Naive thymus-derived CD8-positive, alpha-beta T cell (primary cell): ENCODE results near the gene GBE1. TPM values are rescaled to one million over a fixed set of nuclear protein-coding genes. Genes with fewer than 3 reads are reported as not detected.
A peak's percentile ranks its signal among the peaks of the same experiment; 100 is the strongest.

ENCODE experiments used
- ATAC-seq, 2 donors: fragments of 150-1000 bp; cut with Tn5 transposase in 1 of 2; sonication (Bioruptor Pico), chemical (Tn5 transposase) in 1 of 2; 1 replicate in 1 of 2; 2 replicates in 1 of 2; pipeline ENCODE4 v1.10.0; 2021; ENCODE audit warnings: mild to moderate bottlenecking in 2 of 2, moderate library complexity in 2 of 2
- POLR2A ChIA-PET: fragments of 350-600 bp; sonication (Branson Sonifier 250); formaldehyde crosslinking; loops from one replicate; lab custom pipeline; 2021; ENCODE audit warnings: antibody characterized with exemption; lab: Charles Lee
- DNase-seq, 10 donors: peaks; one replicate each; pipeline versions ENCODE4 v3.0.0 to v3.0.0-alpha.2; 2020 to 2022
- H3K27ac Mint-ChIP-seq, 10 donors: one replicate each; pipeline ENCODE4 v1.8.0; 2020 to 2022; ENCODE audit warnings: mild to moderate bottlenecking in 10 of 10, mixed read lengths in 10 of 10, moderate library complexity in 4 of 10, inconsistent platforms in 1 of 10
- H3K27me3 Mint-ChIP-seq, 5 donors: one replicate each; pipeline ENCODE4 v1.8.0; 2021 to 2022; ENCODE audit warnings: mixed read lengths in 5 of 5
- H3K36me3 Mint-ChIP-seq, 3 donors: one replicate each; pipeline ENCODE4 v1.8.0; 2020 to 2022; ENCODE audit warnings: mixed read lengths in 3 of 3, mild to moderate bottlenecking in 2 of 3, inconsistent platforms in 1 of 3
- H3K4me1 Mint-ChIP-seq, 4 donors: one replicate each; pipeline ENCODE4 v1.8.0; 2021 to 2022; ENCODE audit warnings: mixed read lengths in 4 of 4
- H3K4me3 Mint-ChIP-seq, 10 donors: one replicate each; pipeline ENCODE4 v1.8.0; 2020 to 2022; ENCODE audit warnings: mild to moderate bottlenecking in 10 of 10, mixed read lengths in 10 of 10, moderate library complexity in 6 of 10, inconsistent platforms in 1 of 10
- H3K9me3 Mint-ChIP-seq, 9 donors: one replicate each; pipeline ENCODE4 v1.8.0; 2020 to 2022; ENCODE audit warnings: mixed read lengths in 9 of 9, mild to moderate bottlenecking in 3 of 9, inconsistent platforms in 1 of 9, moderate library complexity in 1 of 9
- polyA plus RNA-seq, 3 donors: library from polyadenylated mRNA; unstranded; fragments of 300-500 nt; fragmentation: Illumina TruSeq; gene quantifications; one replicate each; pipeline ENCODE4 v1.2.3, GENCODE V29; 2021
- total RNA-seq, 8 experiments: library from RNA in 2 of 8; stranded (reverse) in 2 of 8; gene quantifications; one replicate each; pipeline ENCODE4 v1.2.3 and lab custom pipeline; 2021 to 2026

The GBE1 gene
- total and polyA plus RNA-seq, 5 experiments from 2014 or later: 8.9 to 10.4 (median 9.8) TPM

DNA sequence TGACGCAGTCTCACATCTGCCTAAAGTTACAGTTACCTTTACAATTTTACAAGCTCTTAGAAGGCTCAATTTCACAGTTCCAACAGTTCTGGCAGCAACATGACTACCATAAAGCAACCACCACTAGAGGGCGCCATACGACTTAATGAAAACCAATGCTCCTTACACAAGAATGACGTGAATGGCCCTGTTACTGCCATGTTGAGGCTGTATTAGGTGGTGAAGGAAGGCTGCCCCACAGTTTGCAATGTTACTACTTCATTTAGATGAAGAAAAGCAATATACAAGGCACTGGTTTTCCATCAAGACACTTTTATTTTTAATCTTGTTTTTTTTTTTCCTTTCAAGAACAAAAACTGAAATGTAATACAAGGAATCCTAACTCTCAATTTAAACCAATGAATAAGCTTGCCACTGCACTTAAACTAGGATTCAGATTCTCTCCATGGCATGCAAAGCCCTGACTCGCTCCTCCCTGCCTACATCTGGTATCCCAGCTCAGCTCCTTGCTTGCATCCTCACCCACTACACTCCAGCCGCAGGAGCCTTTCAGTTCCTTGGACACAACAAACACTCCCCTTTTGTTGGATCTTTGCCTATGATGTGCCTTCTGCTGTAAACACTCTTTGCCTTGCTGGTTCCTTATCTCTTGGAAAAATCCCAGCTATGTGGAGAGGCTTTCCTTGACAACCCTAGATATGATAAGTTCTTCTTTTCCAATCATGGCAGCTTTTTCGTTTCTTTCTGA is 270.7 kb downstream of the GBE1 start:
- no peak overlapping the region for H3K4me3 Mint-ChIP-seq
- peaks cover 0 to 5% (median 4%) of the 10 kb centered on the region in 3 donors for H3K36me3 Mint-ChIP-seq
- DNase-seq (peak; percentile 31 to 81 (median 56)), ATAC-seq (peak; percentile 51 to 53)
- POLR2A ChIA-PET: no interaction called here
- H3K27ac Mint-ChIP-seq: peak overlapping the region in 1 of 10 donors; percentile 25
- no peaks in the 10 kb centered on the region for H3K4me1 Mint-ChIP-seq
- peaks cover 0 to 8% (median 2%) of the 10 kb centered on the region in 9 donors for H3K9me3 Mint-ChIP-seq
- no peaks in the 10 kb centered on the region for H3K27me3 Mint-ChIP-seq

DNA sequence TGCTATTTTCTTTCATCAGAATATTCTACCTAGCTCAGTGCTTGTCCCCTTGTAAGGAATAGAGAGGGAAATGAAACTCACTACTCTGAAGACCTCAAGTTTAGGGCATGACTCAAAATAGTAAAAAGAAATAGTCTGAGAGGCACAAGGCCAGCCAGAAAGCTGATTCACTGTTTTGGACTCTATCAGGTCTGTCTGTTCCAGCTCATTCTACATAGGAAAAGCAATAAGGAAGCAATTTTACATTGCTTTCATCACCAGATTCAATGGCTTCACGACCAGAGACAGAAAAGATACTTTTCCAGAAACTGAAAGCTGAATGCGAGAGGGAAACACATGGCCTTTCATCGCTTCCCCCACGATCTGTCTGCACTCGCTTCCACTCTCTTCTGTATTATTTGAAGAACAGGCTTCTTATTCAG is 276.0 kb downstream of the GBE1 start:
- no peak overlapping the region for H3K27ac Mint-ChIP-seq
- POLR2A ChIA-PET: no interaction called here
- no peak overlapping the region for H3K4me3 Mint-ChIP-seq
- H3K9me3 Mint-ChIP-seq: peaks cover 0 to 12% (median 8%) of the 10 kb centered on the region in 9 donors
- H3K36me3 Mint-ChIP-seq: peaks cover 0 to 5% (median 4%) of the 10 kb centered on the region in 3 donors
- ATAC-seq (no peak), DNase-seq (no peak)
- H3K4me1 Mint-ChIP-seq: no peaks in the 10 kb centered on the region
- H3K27me3 Mint-ChIP-seq: no peaks in the 10 kb centered on the region

DNA sequence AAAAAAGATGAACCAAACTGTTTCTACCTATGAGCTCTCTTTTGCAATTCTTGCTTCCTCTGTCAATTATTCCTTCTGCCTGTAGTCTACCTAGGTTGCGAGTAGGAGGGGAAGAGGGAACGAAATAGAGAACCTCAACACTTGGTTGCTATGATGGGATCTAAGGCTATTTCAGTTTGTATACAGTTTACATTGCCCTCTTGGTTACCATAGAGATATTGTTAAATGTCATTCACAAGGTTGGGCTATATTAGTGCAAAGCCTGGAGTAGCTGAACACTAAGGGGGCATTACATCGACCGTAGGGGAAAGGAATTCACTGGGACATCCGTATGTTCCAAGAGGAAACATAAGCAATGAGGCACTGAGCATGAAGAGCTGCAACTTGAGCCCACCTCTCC is 276.9 kb downstream of the GBE1 start:
- POLR2A ChIA-PET: no interaction called here
- DNase-seq (no peak), ATAC-seq (no peak)
- Mint-ChIP-seq H3K4me3 (no peak overlapping the region), H3K27ac (no peak overlapping the region), H3K36me3 (peaks cover 0 to 4% (median 2%) of the 10 kb centered on the region in 3 donors), H3K9me3 (peaks cover 0 to 12% (median 8%) of the 10 kb centered on the region in 9 donors), H3K27me3 (no peaks in the 10 kb centered on the region), H3K4me1 (no peaks in the 10 kb centered on the region)

DNA sequence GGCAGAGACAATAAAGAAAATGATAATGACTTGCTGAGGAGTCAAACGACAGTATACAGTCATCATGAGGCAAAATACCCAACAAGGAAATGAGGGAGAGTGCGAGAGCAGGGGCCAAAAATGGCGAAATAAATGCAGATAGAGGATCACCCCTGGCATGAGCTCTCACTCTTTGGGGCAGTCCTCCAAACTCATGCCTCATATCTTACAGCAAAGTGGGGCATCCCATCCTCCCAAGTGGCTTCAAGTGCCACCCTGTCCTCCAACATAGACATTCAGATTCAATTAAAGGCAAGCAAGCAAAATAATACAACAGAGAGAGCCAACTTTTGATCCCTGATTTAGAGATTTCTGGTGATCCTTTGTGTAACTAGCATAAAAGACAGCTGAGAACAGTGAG is 278.4 kb downstream of the GBE1 start:
- Mint-ChIP-seq H3K27ac (no peak overlapping the region), H3K36me3 (peaks cover 0 to 2% (median 2%) of the 10 kb centered on the region in 3 donors), H3K9me3 (peaks cover 0 to 12% (median 3%) of the 10 kb centered on the region in 9 donors), H3K27me3 (no peaks in the 10 kb centered on the region), H3K4me1 (no peaks in the 10 kb centered on the region), H3K4me3 (no peak overlapping the region)
- POLR2A ChIA-PET: no interaction called here
- ATAC-seq (no peak), DNase-seq (no peak)

DNA sequence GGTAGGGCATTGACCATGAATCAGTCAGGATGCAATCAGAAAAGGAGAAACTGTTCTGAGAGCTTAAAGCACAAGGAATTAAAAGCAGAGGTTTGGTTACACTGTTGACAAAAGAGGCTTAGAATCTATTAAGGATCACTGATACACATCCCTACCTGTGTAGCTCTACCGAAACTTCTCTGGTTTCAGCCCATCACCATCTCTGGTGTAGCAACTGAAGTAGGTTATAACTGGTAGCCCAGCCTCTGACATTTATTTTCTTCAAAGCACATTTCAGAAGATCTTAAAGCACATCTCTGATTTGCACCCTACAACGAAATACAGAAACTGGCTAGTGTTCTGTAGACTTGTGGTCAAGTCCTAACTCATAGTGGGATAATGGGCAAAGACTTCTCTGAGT is 283.7 kb downstream of the GBE1 start:
- Mint-ChIP-seq H3K9me3 (peaks cover 0 to 10% (median 2%) of the 10 kb centered on the region in 9 donors), H3K4me3 (no peak overlapping the region), H3K27me3 (no peaks in the 10 kb centered on the region), H3K36me3 (no peaks in the 10 kb centered on the region), H3K27ac (no peak overlapping the region), H3K4me1 (no peaks in the 10 kb centered on the region)
- POLR2A ChIA-PET: no interaction called here
- DNase-seq: no peak
- ATAC-seq: no peak

DNA sequence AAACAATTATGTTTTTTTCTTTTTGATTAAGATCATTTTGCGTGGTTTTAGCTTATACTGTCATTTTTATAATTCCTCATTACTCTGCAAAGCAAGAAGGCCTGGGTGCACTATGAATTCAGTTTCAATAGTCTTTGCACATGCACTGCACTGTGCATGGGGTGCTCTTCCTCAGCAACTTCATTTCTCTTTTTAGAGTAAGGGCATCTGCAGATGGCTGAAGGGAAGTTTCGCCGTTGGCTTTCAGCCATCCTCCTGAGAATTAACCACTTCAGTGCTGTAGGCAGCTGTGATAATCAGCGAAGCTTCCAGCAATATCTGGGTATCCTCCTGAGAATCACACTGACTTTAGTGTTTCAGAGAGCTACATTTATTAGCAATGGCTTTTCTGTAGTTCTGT is 284.8 kb downstream of the GBE1 start:
- no peaks in the 10 kb centered on the region for H3K4me1 Mint-ChIP-seq
- no peak overlapping the region for H3K4me3 Mint-ChIP-seq
- ATAC-seq: no peak

DNA sequence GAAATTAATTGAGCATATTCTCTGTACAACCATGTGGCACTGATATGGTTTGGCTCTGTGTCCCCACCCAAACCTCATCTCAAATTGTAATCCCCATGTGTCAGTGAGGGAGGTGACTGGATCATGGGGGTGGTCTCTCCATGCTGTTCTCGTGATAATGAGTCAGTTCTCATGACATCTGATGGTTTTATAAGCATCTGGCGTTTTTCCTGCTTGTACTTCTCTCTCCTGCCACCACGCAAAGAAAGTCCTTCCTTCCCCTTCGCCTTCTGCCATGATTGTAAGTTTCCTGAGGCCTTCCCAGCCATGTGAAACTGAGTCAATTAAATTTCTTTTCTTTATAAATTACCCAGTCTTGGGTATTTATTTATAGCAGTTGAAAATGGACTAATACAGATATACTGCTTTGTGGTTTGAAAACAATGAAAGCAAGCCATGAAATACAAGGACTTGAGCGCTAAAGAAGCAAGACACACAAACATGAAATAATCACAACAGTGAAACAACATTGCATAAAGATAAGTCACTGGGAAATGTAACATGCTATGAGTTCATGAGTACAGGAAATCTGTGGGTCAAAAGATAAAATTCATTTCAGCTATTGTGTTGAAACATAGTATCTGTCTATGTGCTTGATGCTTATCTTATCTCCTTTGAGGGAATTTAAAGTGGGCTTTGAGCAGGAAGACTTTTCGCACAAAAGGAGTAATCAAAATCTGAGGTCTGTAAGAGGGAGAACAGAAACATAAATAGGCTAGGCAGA is 288.7 kb downstream of the GBE1 start:
- H3K27ac Mint-ChIP-seq: no peak overlapping the region
- no peaks in the 10 kb centered on the region for H3K36me3 Mint-ChIP-seq
- no peak overlapping the region for H3K4me3 Mint-ChIP-seq
- H3K27me3 Mint-ChIP-seq: peaks cover 0 to 12% (median 0%) of the 10 kb centered on the region in 5 donors
- no peak for ATAC-seq
- no peaks in the 10 kb centered on the region for H3K4me1 Mint-ChIP-seq
- DNase-seq: no peak
- H3K9me3 Mint-ChIP-seq: no peaks in the 10 kb centered on the region
- POLR2A ChIA-PET: no interaction called here

More for the DNA sequence above, 284.8 kb downstream of the GBE1 start:
- no peaks in the 10 kb centered on the region for H3K36me3 Mint-ChIP-seq
- no peak for DNase-seq
- peaks cover 0 to 6% (median 0%) of the 10 kb centered on the region in 9 donors for H3K9me3 Mint-ChIP-seq
- H3K27ac Mint-ChIP-seq: no peak overlapping the region
- no peaks in the 10 kb centered on the region for H3K27me3 Mint-ChIP-seq
- POLR2A ChIA-PET: no interaction called here

DNA sequence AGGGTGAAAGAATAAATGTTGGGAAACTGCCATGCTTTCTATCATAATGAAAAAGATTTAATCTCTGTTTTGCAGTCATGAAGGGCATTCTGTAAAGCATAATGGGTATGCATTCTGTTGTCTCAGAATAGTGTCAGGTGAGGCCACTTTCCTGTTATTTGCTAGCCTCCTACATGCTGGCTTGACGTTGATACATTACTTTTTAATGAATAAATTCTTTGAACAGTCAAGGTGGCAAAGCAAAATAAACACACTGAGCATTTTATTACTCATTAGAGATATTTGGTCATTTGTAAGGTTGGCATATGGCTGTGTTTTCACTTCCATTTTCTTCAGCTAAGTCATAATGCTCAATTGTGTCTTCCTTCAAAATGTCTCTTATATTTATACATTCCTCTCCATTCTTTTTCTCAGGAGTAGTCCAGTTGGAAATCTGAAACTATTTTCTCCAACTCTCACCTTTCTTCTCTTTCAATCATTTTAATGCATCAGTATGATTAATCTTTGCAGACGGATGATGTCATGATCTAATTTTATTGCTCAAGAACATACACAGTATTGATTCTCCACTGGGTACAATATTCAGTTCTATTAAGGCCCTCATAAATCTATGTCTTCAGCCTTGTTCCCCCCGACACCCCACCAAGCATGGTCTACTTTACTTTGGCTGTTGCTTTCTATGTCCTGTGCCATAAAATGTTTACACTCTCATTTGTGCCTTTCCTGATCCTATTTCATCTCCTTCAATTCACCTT is 290.7 kb downstream of the GBE1 start:
- DNase-seq: no peak
- no peak overlapping the region for H3K27ac Mint-ChIP-seq
- H3K9me3 Mint-ChIP-seq: no peaks in the 10 kb centered on the region
- H3K27me3 Mint-ChIP-seq: peaks cover 0 to 12% (median 0%) of the 10 kb centered on the region in 5 donors
- H3K4me1 Mint-ChIP-seq: no peaks in the 10 kb centered on the region
- POLR2A ChIA-PET: no interaction called here
- ATAC-seq: no peak
- H3K4me3 Mint-ChIP-seq: no peak overlapping the region
- H3K36me3 Mint-ChIP-seq: no peaks in the 10 kb centered on the region

DNA sequence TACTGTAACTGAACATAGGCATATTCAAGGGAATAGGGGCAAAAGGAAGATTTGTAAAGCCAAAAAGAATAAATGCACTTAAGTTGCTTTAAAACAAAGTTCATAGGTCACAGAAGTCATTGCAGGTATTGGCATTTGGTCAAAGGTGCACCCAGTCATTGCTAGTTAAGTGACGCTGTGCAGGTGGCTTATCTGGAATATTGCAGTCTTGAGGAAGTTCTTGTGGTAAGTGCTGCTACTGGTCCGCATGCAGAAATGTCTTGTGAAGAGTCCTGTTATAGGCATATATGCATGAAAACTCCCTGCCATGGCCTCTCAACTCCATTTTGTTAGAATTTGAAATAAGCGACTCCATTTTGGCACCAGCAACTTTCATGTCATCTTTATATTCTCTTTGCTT is 293.1 kb downstream of the GBE1 start:
- Mint-ChIP-seq H3K4me3 (no peak overlapping the region), H3K9me3 (no peaks in the 10 kb centered on the region), H3K27ac (no peak overlapping the region), H3K36me3 (no peaks in the 10 kb centered on the region), H3K27me3 (peaks cover 0 to 12% (median 0%) of the 10 kb centered on the region in 5 donors), H3K4me1 (no peaks in the 10 kb centered on the region)
- DNase-seq: no peak
- POLR2A ChIA-PET: no interaction called here
- ATAC-seq: no peak

DNA sequence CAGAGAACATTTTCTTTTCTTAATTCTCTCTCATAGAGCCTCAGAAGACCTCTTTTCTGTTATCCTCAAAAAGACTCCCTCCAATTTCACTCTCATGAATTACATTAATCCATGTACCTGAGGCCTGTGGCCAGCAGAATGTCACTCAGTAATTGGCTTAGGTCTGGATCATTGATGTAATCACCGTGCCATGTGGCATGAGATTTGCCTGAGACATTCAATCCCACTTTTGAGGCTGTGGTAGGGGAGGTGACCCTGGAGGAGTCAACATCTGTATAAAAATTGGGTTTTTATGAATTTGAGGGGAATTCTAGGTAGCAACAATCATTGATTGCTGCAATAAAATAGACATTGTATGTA is 295.3 kb downstream of the GBE1 start:
- no peak for ATAC-seq
- no peaks in the 10 kb centered on the region for H3K9me3 Mint-ChIP-seq

DNA sequence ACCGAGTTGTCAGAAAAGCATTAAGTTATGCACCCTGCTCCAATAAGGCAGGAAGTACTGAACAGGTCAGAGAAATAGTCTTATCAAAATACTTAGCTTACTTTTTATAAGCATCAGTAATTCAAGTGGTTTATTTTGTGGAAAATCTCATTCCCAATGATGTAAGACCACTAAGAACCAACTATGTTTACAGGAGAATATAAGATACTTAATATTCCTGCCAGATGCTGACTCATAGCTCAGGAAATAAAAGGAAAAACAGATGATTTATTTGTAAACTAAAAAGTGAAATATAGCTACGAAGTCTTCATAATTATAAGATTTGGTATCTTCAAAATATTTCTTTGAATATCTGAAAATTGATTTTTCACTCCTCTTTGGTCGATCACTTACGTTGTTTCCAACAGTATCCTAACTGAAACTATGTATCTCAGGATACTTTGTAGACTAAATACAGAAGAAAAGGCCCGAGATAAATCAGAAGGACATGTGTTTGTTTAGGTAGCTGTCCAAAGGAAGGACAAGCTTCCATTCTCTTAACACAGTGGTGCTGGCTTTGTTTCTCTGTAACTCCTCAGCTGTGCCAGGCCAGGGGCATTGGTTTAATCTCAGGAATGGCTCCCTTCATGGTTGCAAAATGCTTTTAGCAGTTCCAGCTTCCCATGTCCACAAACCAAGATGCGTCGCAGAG is 295.8 kb downstream of the GBE1 start:
- H3K4me1 Mint-ChIP-seq: no peaks in the 10 kb centered on the region
- POLR2A ChIA-PET: no interaction called here
- no peaks in the 10 kb centered on the region for H3K9me3 Mint-ChIP-seq
- H3K36me3 Mint-ChIP-seq: no peaks in the 10 kb centered on the region
- H3K27me3 Mint-ChIP-seq: peaks cover 0 to 6% (median 2%) of the 10 kb centered on the region in 5 donors
- DNase-seq (no peak), ATAC-seq (no peak)
- no peak overlapping the region for H3K27ac Mint-ChIP-seq
- no peak overlapping the region for H3K4me3 Mint-ChIP-seq

More for the DNA sequence above, 295.3 kb downstream of the GBE1 start:
- no peaks in the 10 kb centered on the region for H3K36me3 Mint-ChIP-seq
- peaks cover 0 to 11% (median 0%) of the 10 kb centered on the region in 5 donors for H3K27me3 Mint-ChIP-seq
- H3K4me1 Mint-ChIP-seq: no peaks in the 10 kb centered on the region
- POLR2A ChIA-PET: no interaction called here
- H3K4me3 Mint-ChIP-seq: no peak overlapping the region
- no peak overlapping the region for H3K27ac Mint-ChIP-seq
- DNase-seq: no peak

DNA sequence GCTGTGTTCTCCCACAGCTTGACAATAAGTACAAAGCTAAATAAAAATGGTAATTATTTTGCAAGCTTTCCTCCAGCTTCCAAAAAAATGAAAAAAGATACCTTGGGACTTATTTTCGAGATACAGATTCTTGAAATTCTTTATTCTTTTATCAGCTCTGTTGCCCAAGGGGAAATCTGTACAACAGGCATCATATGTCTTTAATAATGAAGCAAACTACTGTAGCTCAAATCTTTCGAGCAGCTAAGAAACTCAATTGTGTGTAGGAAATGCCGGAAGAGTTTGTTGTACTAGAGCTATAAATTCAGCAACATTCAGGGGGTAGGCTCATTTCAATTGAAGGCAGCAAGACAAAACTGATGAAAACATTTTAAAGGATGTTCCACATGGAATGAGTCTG is 297.7 kb downstream of the GBE1 start:
- H3K9me3 Mint-ChIP-seq: no peaks in the 10 kb centered on the region
- no peak overlapping the region for H3K27ac Mint-ChIP-seq
- H3K36me3 Mint-ChIP-seq: no peaks in the 10 kb centered on the region
- no peak for ATAC-seq
- peaks cover 0 to 9% (median 2%) of the 10 kb centered on the region in 5 donors for H3K27me3 Mint-ChIP-seq
- H3K4me1 Mint-ChIP-seq: no peaks in the 10 kb centered on the region
- POLR2A ChIA-PET: no interaction called here
- DNase-seq: no peak
- no peak overlapping the region for H3K4me3 Mint-ChIP-seq
